Measurements from ENCODE around the gene SLC39A11. TPM values are rescaled to one million over a fixed set of nuclear protein-coding genes. Genes with fewer than 3 reads are reported as not detected.
A peak's percentile ranks its signal among the peaks of the same experiment; 100 is the strongest.
"Not testable (repeated sequence)": the region's sequence is repeated elsewhere in the genome, so short reads cannot be mapped to it uniquely, and the experiment has no call there.

Gene SLC39A11
- total RNA-seq, 1 experiment from 2014 or later, result 15.8 TPM

- Mint-ChIP-seq H3K4me3 (ENCODE audit: unreplicated experiment) (no peak overlapping the region), H3K36me3 (ENCODE audit: insufficient read depth, unreplicated experiment) (no peaks in the 10 kb centered on the region), H3K4me1 (ENCODE audit: insufficient read depth, unreplicated experiment) (peaks cover 6% of the 10 kb centered on the region), H3K9me3 (ENCODE audit: unreplicated experiment) (no peaks in the 10 kb centered on the region), H3K27me3 (ENCODE audit: insufficient read depth, unreplicated experiment) (peaks cover 35% of the 10 kb centered on the region), H3K27ac (ENCODE audit: low read depth, unreplicated experiment) (no peak overlapping the region)
- BruUV-seq (replicated peaks), result no TSS peak
- ChIA-PET POLR2A (no interaction called here), CTCF (interaction anchor here (0.6 kb wide), 1 partner anchor 373 kb away, joined by 3 read pairs; no protein-coding TSS in a partner anchor)
- TF ChIP-seq CTCF (IDR thresholded peaks at IDR 0.05; ENCODE audit: unreplicated experiment), result no peak
- intact Hi-C loops (cut with micrococcal nuclease), result no loop called here
- DNase-seq (ENCODE audit: unreplicated experiment), result no peak
Observed at GRCh38 chr17:73099511-73099910, 7.0 kb upstream of the SLC39A11 start.

- no peak for TF ChIP-seq CTCF (IDR thresholded peaks at IDR 0.05; ENCODE audit: unreplicated experiment)
- peaks cover 35% of the 10 kb centered on the region for H3K27me3 Mint-ChIP-seq (ENCODE audit: insufficient read depth, unreplicated experiment)
- H3K27ac Mint-ChIP-seq (ENCODE audit: low read depth, unreplicated experiment), result no peak overlapping the region
- peaks cover 6% of the 10 kb centered on the region for H3K4me1 Mint-ChIP-seq (ENCODE audit: insufficient read depth, unreplicated experiment)
- ChIA-PET CTCF (no interaction called here), POLR2A (no interaction called here)
- H3K9me3 Mint-ChIP-seq (ENCODE audit: unreplicated experiment), result no peaks in the 10 kb centered on the region
- BruUV-seq (replicated peaks), result no TSS peak
- no peak for DNase-seq (ENCODE audit: unreplicated experiment)
- intact Hi-C loops (cut with micrococcal nuclease), result no loop called here
- H3K4me3 Mint-ChIP-seq (ENCODE audit: unreplicated experiment), result no peak overlapping the region
- H3K36me3 Mint-ChIP-seq (ENCODE audit: insufficient read depth, unreplicated experiment), result no peaks in the 10 kb centered on the region
Observed at GRCh38 chr17:73098919-73099318, 6.4 kb upstream of the SLC39A11 start.

DNA sequence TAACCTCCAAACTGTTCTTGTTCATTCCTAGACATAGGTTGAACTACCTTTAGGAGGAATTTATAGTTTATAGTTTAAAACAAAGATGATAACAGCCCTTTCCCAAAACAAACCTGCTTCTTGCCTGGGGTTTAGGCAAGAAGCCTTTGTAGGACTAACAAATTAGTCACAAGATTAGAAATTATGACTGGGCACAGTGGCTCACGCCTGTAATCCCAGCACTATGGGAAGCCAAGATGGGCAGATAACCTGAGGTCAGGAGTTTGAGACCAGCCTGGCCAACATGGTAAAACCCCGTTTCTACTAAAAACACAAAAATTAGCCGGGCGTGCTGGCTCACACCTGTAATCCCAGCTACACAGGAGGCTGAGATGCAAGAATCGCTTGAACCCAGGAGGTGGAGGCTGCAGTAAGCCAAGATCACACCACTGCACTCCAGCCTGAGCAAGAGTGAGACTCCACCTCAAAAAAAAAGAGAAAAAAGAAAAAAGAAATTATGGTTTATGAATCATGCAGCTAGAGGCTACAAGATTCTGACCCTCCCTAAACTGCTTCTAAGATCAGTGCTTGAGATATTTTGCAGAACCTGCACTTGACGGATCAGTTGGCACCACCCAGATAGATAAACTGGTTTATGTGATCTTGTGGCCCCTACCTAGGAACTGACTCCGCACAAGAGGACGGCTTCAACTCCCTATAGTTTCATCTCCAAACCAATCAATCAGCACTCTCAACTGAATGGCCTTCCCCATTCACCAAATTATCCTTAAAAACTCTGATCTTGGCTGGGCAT is 5.7 kb upstream of the SLC39A11 start:
- H3K9me3 Mint-ChIP-seq (ENCODE audit: unreplicated experiment); BruUV-seq (replicated peaks); H3K36me3 Mint-ChIP-seq (ENCODE audit: insufficient read depth, unreplicated experiment); H3K4me1 Mint-ChIP-seq (ENCODE audit: insufficient read depth, unreplicated experiment); H3K4me3 Mint-ChIP-seq (ENCODE audit: unreplicated experiment); DNase-seq (ENCODE audit: unreplicated experiment); intact Hi-C loops (cut with micrococcal nuclease); POLR2A ChIA-PET; CTCF ChIA-PET; H3K27ac Mint-ChIP-seq (ENCODE audit: low read depth, unreplicated experiment): not testable (repeated sequence)
- peaks cover 35% of the 10 kb centered on the region for H3K27me3 Mint-ChIP-seq (ENCODE audit: insufficient read depth, unreplicated experiment)

DNA sequence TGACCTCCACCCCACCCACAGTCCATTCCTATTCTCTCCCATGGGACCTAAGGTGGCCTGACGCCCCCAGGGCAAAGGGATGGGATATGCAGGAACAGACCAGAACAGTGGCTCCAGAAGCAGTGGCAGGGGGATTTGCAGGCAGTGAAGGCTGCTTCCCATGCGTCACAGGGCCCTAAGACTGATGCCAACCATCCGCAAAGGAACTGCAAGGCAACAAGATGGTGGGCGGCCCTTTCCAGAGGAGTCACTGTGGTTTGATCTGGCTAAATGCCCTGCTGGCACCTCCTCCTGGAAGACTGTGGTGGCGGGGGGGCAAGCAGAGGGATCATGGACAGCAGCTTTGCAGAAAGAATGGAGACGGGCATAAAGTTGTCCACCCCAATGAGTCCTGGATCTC is 4.4 kb upstream of the SLC39A11 start:
- intact Hi-C loops (cut with micrococcal nuclease), result no loop called here
- peaks cover 7% of the 10 kb centered on the region for H3K4me1 Mint-ChIP-seq (ENCODE audit: insufficient read depth, unreplicated experiment)
- no peaks in the 10 kb centered on the region for H3K9me3 Mint-ChIP-seq (ENCODE audit: unreplicated experiment)
- BruUV-seq (replicated peaks), result no TSS peak
- peaks cover 35% of the 10 kb centered on the region for H3K27me3 Mint-ChIP-seq (ENCODE audit: insufficient read depth, unreplicated experiment)
- peaks cover 6% of the 10 kb centered on the region for H3K36me3 Mint-ChIP-seq (ENCODE audit: insufficient read depth, unreplicated experiment)
- H3K27ac Mint-ChIP-seq (ENCODE audit: low read depth, unreplicated experiment), result no peak overlapping the region
- TF ChIP-seq CTCF (IDR thresholded peaks at IDR 0.05; ENCODE audit: unreplicated experiment), result no peak
- POLR2A ChIA-PET, result interaction anchor here (0.7 kb wide), 1 partner anchor 276 kb away, joined by 4 read pairs; no protein-coding TSS in a partner anchor
- CTCF ChIA-PET, result interaction anchor here (0.6 to 0.7 kb wide), 2 partner anchors 332 to 536 kb away, joined by 3 read pairs; no protein-coding TSS in a partner anchor
- peak; percentile 82 for DNase-seq (ENCODE audit: unreplicated experiment)
- H3K4me3 Mint-ChIP-seq (ENCODE audit: unreplicated experiment), result no peak overlapping the region
